ENCODE results near the gene INHBC. TPM values are rescaled to one million over a fixed set of nuclear protein-coding genes. Genes with fewer than 3 reads are reported as not detected.

Gene INHBC
- total RNA-seq, 1 experiment from 2014 or later: not detected

DNA sequence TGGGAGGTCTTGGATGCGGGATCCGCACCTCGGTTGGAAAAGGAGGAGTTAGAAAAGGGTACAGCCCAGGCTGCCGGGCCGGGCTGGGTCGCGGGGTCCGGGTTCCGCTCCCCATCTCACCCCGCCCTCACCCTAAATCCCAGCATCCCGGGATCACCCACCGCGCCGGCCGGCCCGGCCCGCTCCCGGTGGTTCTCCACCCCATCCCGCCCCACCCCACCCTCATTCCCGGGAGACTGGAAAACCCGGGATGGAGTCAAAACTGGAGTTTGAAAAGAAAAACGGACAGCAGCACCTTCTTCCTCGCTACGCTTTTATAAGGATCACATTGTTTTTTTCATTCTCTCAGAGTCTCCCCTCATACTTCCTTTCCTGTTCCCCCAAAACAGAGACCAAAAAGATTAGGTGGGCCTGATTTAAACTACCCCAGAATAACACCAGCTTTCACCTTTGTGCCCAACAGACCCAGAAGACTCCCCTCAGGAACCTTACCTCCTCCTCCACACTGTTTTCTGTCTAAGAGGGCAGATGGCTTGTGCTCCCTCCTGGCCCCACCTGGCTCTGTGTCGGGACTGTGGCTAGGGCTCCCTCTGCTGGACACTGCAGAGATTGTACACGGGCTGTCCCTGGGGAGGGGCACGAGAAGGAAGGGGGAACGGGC lies 27.8 kb downstream of the INHBC start:
- Histone ChIP-seq H4K20me1 (ENCODE audit: low read length) (no peaks in the 10 kb centered on the region), H3K9me2 (replicated peaks; ENCODE audit: low read length) (no peaks in the 10 kb centered on the region), H2AFZ (ENCODE audit: low read length) (peak overlapping the region; percentile 91), H3F3A (ENCODE audit: low read length, unreplicated experiment) (no peaks in the 10 kb centered on the region), H3K9me3 (ENCODE audit: low read length) (no peaks in the 10 kb centered on the region), H3K4me3 (ENCODE audit: low read length) (peak overlapping the region; percentile 64), H3K27ac (ENCODE audit: low read length) (no peak overlapping the region), H3K9ac (ENCODE audit: low read length) (peak overlapping the region; percentile 11; the same call in 1 of the 2 replicates), H3K4me2 (ENCODE audit: low read length) (peak overlapping the region; percentile 97), H3K79me2 (ENCODE audit: low read length) (no peaks in the 10 kb centered on the region), H3K36me3 (ENCODE audit: low read depth, low read length) (no peaks in the 10 kb centered on the region), H3K27me3 (ENCODE audit: low read length) (peaks cover 34% of the 10 kb centered on the region), H3K4me1 (ENCODE audit: insufficient read depth, low read length) (peaks cover 11% of the 10 kb centered on the region; the same call in 1 of the 2 replicates)
- CTCF ChIA-PET: interaction anchor here (0.5 kb wide), 1 partner anchor 334 kb away, joined by 3 read pairs; the partner anchor contains the start of gene LRP1
- peak; percentile 92 for DNase-seq
- BruUV-seq (replicated peaks): no TSS peak
- intact Hi-C loops (cut with micrococcal nuclease): no loop called here
- POLR2A ChIA-PET (ENCODE audit: unreplicated experiment): interaction anchor here (0.6 kb wide), 1 partner anchor 23 kb away, joined by 5 read pairs; no protein-coding TSS in a partner anchor
- TF ChIP-seq EZH2 (IDR thresholded peaks at IDR 0.05; ENCODE audit: low read length, unreplicated experiment) (no peak), CTCF (conservative IDR thresholded peaks at IDR 0.05; ENCODE audit: low read depth, low read length) (peak; percentile 96), EZH2phosphoT487 (IDR thresholded peaks at IDR 0.05; ENCODE audit: borderline replicate concordance, low read length) (no peak)
- ATAC-seq: peak; percentile 78

DNA sequence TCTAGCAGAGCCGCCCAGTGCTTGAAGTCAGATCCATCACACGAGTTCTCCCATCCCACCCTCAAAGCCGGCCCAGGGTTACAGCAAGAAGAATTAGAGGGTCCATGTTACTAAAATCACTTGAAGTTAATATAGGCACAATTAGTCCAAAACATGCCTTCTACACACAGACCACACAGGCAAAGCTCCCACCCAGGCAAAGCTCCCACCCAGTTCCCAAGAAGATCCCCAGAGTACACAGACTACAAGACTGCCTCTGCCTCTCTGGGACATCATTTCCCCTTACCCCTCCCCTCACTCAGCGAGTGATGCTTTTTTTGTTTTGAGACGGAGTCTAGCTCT lies 28.3 kb downstream of the INHBC start:
- no peak for ATAC-seq
- TF ChIP-seq CTCF (conservative IDR thresholded peaks at IDR 0.05; ENCODE audit: low read depth, low read length) (no peak), EZH2 (IDR thresholded peaks at IDR 0.05; ENCODE audit: low read length, unreplicated experiment) (no peak), EZH2phosphoT487 (IDR thresholded peaks at IDR 0.05; ENCODE audit: borderline replicate concordance, low read length) (no peak)
- H3K9me3 ChIP-seq (ENCODE audit: low read length): no peaks in the 10 kb centered on the region
- no peaks in the 10 kb centered on the region for H3F3A ChIP-seq (ENCODE audit: low read length, unreplicated experiment)
- no peaks in the 10 kb centered on the region for H3K9me2 ChIP-seq (replicated peaks; ENCODE audit: low read length)
- peak overlapping the region; percentile 91; the same call in 1 of the 2 replicates for H2AFZ ChIP-seq (ENCODE audit: low read length)
- no peaks in the 10 kb centered on the region for H3K36me3 ChIP-seq (ENCODE audit: low read depth, low read length)
- no peaks in the 10 kb centered on the region for H3K79me2 ChIP-seq (ENCODE audit: low read length)
- H3K4me1 ChIP-seq (ENCODE audit: insufficient read depth, low read length): peaks cover 11% of the 10 kb centered on the region; the same call in 1 of the 2 replicates
- peak overlapping the region; percentile 97 for H3K4me2 ChIP-seq (ENCODE audit: low read length)
- no peaks in the 10 kb centered on the region for H4K20me1 ChIP-seq (ENCODE audit: low read length)
- CTCF ChIA-PET: no interaction called here
- no peak overlapping the region for H3K27ac ChIP-seq (ENCODE audit: low read length)
- peaks cover 39% of the 10 kb centered on the region for H3K27me3 ChIP-seq (ENCODE audit: low read length)
- H3K9ac ChIP-seq (ENCODE audit: low read length): no peak overlapping the region
- POLR2A ChIA-PET (ENCODE audit: unreplicated experiment): interaction anchor here (0.6 kb wide), 1 partner anchor 12 kb away, joined by 3 read pairs; no protein-coding TSS in a partner anchor
- DNase-seq: no peak
- H3K4me3 ChIP-seq (ENCODE audit: low read length): peak overlapping the region; percentile 64; the same call in 1 of the 2 replicates
- BruUV-seq (replicated peaks): no TSS peak
- intact Hi-C loops (cut with micrococcal nuclease): no loop called here

DNA sequence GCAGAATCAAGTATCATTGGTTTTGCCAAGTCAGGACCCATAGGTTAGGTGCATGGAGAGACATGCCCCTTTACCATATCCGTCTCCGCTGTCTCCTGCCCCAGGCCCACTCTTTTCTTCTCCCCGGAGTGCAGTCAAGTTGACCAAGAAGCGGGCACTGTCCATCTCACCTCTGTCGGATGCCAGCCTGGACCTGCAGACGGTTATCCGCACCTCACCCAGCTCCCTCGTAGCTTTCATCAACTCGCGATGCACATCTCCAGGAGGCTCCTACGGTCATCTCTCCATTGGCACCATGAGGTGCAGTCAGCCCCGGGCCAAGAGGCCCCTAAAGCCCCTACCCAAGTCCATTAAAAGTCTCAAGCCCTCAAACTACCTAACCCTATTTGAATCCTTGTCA lies 30.0 kb downstream of the INHBC start:
- BruUV-seq (replicated peaks): no TSS peak
- H3K4me1 ChIP-seq (ENCODE audit: insufficient read depth, low read length): peaks cover 6% of the 10 kb centered on the region; the same call in 1 of the 2 replicates
- CTCF ChIA-PET: no interaction called here
- peaks cover 53% of the 10 kb centered on the region for H3K27me3 ChIP-seq (ENCODE audit: low read length)
- H3K9ac ChIP-seq (ENCODE audit: low read length): no peak overlapping the region
- no peaks in the 10 kb centered on the region for H3K9me2 ChIP-seq (replicated peaks; ENCODE audit: low read length)
- no peak overlapping the region for H3K4me2 ChIP-seq (ENCODE audit: low read length)
- no peaks in the 10 kb centered on the region for H3F3A ChIP-seq (ENCODE audit: low read length, unreplicated experiment)
- intact Hi-C loops (cut with micrococcal nuclease): no loop called here
- no peaks in the 10 kb centered on the region for H4K20me1 ChIP-seq (ENCODE audit: low read length)
- DNase-seq: no peak
- H2AFZ ChIP-seq (ENCODE audit: low read length): no peak overlapping the region
- POLR2A ChIA-PET (ENCODE audit: unreplicated experiment): no interaction called here
- no peak overlapping the region for H3K27ac ChIP-seq (ENCODE audit: low read length)
- TF ChIP-seq EZH2phosphoT487 (IDR thresholded peaks at IDR 0.05; ENCODE audit: borderline replicate concordance, low read length) (no peak), CTCF (conservative IDR thresholded peaks at IDR 0.05; ENCODE audit: low read depth, low read length) (no peak), EZH2 (IDR thresholded peaks at IDR 0.05; ENCODE audit: low read length, unreplicated experiment) (no peak)
- no peak overlapping the region for H3K4me3 ChIP-seq (ENCODE audit: low read length)
- no peak for ATAC-seq
- no peaks in the 10 kb centered on the region for H3K36me3 ChIP-seq (ENCODE audit: low read depth, low read length)
- no peaks in the 10 kb centered on the region for H3K9me3 ChIP-seq (ENCODE audit: low read length)
- no peaks in the 10 kb centered on the region for H3K79me2 ChIP-seq (ENCODE audit: low read length)

Measured in PC-3 (cell line).